Activated CD8-positive, alpha-beta memory T cell treated with anti-CD3 and anti-CD28 coated beads, Interleukin-2, amount 10 ng/mL, durations not matched to agents 7 days and 5 days (primary cell): ENCODE measurements around the gene CSAD. TPM values are rescaled to one million over a fixed set of nuclear protein-coding genes. Genes with fewer than 3 reads are reported as not detected.
A peak's percentile ranks its signal among the peaks of the same experiment; 100 is the strongest.
"Not testable (repeated sequence)": the region's sequence is repeated elsewhere in the genome, so short reads cannot be mapped to it uniquely, and the experiment has no call there.

Experiments used
- ATAC-seq: fragments of 150-1000 bp; cut with Tn5 transposase; one replicate; pipeline ENCODE4 v1.10.0; 2021; ENCODE audit warnings: moderate library complexity
- CTCF ChIA-PET: fragments of 350-600 bp; sonication (Branson Sonifier 250); formaldehyde crosslinking; loops from one replicate; lab custom pipeline; 2021; ENCODE audit warnings: antibody characterized with exemption; lab: Charles Lee
- DNase-seq: peaks from one replicate; pipeline ENCODE4 v3.0.0-alpha.2; 2020
- H3K27ac Mint-ChIP-seq: one replicate; pipeline ENCODE4 v1.8.0; 2021; ENCODE audit warnings: mild to moderate bottlenecking, mixed read lengths
- H3K27me3 Mint-ChIP-seq: one replicate; pipeline ENCODE4 v1.8.0; 2021; ENCODE audit warnings: mixed read lengths
- H3K36me3 Mint-ChIP-seq: one replicate; pipeline ENCODE4 v1.8.0; 2021; ENCODE audit warnings: mild to moderate bottlenecking, mixed read lengths
- H3K4me1 Mint-ChIP-seq: one replicate; pipeline ENCODE4 v1.8.0; 2021; ENCODE audit warnings: mixed read lengths
- H3K4me3 Mint-ChIP-seq: one replicate; pipeline ENCODE4 v1.8.0; 2021; ENCODE audit warnings: mild to moderate bottlenecking, moderate library complexity, mixed read lengths
- H3K9me3 Mint-ChIP-seq: one replicate; pipeline ENCODE4 v1.8.0; 2022; ENCODE audit warnings: low read depth, mixed read lengths
- total RNA-seq, 2 experiments: library from RNA; stranded (reverse); gene quantifications; one replicate each; pipeline ENCODE4 v1.2.3, GENCODE V29; 2021

The CSAD gene
- total RNA-seq, 2 experiments from 2014 or later = 19.6 to 28.1 TPM

DNA sequence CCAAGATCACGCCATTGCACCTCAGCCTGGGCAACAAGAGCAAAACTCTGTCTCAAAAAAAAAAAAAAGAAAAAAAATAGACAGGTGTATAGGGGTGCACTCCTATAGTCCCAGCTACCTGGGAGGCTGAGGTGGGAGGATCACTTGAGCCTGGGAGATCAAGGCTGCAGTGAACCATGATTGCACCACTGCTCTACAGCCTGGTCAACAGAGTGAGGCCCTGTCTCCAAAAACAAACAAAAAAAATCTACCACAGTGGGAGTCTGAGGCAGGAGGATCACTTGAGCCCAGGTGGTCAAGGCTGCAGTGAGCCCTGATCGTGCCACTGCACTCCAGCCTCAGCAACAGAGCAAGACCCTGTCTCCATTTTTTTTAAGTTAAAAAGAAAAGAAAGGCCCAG is 17.7 kb downstream of the CSAD start:
- CTCF ChIA-PET = interaction anchor here (4.9 kb wide), 1 partner anchor 51 kb away, joined by 40 read pairs; no protein-coding TSS in a partner anchor
- H3K4me3 Mint-ChIP-seq, H3K27me3 Mint-ChIP-seq, H3K27ac Mint-ChIP-seq, H3K36me3 Mint-ChIP-seq, H3K9me3 Mint-ChIP-seq, ATAC-seq: not testable (repeated sequence)
- H3K4me1 Mint-ChIP-seq = peaks cover 13% of the 10 kb centered on the region
- DNase-seq = peak; percentile 3

- H3K27ac Mint-ChIP-seq = no peak overlapping the region
- ATAC-seq (no peak), DNase-seq (no peak)
- H3K4me3 Mint-ChIP-seq = no peak overlapping the region
- H3K4me1 Mint-ChIP-seq = peaks cover 16% of the 10 kb centered on the region
- CTCF ChIA-PET = interaction anchor here (0.9 to 6.2 kb wide), 18 partner anchors 11 to 162 kb away, joined by 3 to 63 read pairs (median 28); partner anchors contain the start of genes AAAS, CSAD, ESPL1 and ITGB7
- H3K9me3 Mint-ChIP-seq = no peaks in the 10 kb centered on the region
- H3K36me3 Mint-ChIP-seq = peaks cover 3% of the 10 kb centered on the region
- H3K27me3 Mint-ChIP-seq = no peaks in the 10 kb centered on the region
These were observed 19.4 kb downstream of the CSAD start for GRCh38 chr12:53161119-53161911.

- Mint-ChIP-seq H3K27ac (no peak overlapping the region), H3K4me3 (no peak overlapping the region), H3K27me3 (no peaks in the 10 kb centered on the region), H3K4me1 (peaks cover 17% of the 10 kb centered on the region), H3K9me3 (no peaks in the 10 kb centered on the region), H3K36me3 (peaks cover 3% of the 10 kb centered on the region)
- CTCF ChIA-PET = interaction anchor here (1.0 to 6.2 kb wide), 23 partner anchors 11 to 433 kb away, joined by 3 to 63 read pairs (median 21); partner anchors contain the start of genes AAAS, CSAD, ESPL1 and ITGB7
- no peak for ATAC-seq
- DNase-seq = no peak
These were observed 20.1 kb downstream of the CSAD start for GRCh38 chr12:53160673-53161072.

GRCh38 chr12:53160000-53160399 is 20.7 kb downstream of the CSAD start:
- Mint-ChIP-seq H3K27ac (no peak overlapping the region), H3K36me3 (peaks cover 3% of the 10 kb centered on the region), H3K4me3 (no peak overlapping the region), H3K4me1 (peaks cover 17% of the 10 kb centered on the region), H3K27me3 (no peaks in the 10 kb centered on the region), H3K9me3 (no peaks in the 10 kb centered on the region)
- DNase-seq = no peak
- CTCF ChIA-PET = interaction anchor here (0.8 to 6.2 kb wide), 49 partner anchors 12 to 434 kb away, joined by 3 to 63 read pairs (median 5); partner anchors contain the start of genes AAAS, CSAD, ESPL1 and IGFBP6
- ATAC-seq = no peak

DNA sequence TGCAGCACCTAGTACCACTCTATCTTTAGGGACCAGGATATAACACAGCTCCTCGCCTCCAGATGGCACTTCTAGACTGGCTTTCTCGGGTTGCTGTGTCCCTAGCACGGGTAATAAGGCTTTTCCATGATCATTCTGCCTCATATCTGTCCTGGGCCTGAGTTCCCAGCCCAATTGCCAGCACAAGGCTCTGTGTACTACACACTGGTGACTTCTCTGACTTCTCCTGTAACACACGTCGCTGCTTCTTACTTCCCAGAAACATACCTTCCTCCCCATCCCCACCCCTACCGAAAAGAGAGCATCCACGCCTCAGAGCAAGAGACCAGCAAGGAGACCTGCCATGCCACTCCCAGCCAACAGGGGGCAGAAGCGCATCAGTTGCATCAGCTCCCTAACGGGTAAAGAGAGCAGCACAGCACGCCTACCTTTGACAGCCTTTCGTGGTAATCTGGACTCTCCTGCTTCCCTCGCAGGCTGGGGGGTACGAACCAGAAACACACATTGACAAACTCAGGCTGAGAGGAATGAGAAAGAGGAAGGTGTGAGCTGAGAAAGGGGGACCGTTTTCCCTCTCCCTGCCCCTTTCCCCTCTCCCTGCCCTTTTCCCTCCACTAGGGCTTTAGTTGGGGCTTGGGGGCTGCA is 21.4 kb downstream of the CSAD start:
- ATAC-seq (peak; percentile 99), DNase-seq (peak; percentile 96)
- peaks cover 17% of the 10 kb centered on the region for H3K4me1 Mint-ChIP-seq
- no peaks in the 10 kb centered on the region for H3K27me3 Mint-ChIP-seq
- CTCF ChIA-PET = interaction anchor here (0.8 to 6.2 kb wide), 50 partner anchors 13 to 434 kb away, joined by 3 to 63 read pairs (median 4); partner anchors contain the start of genes AAAS, CSAD, ESPL1 and IGFBP6
- H3K9me3 Mint-ChIP-seq = no peaks in the 10 kb centered on the region
- H3K36me3 Mint-ChIP-seq = peaks cover under 1% of the 10 kb centered on the region
- H3K4me3 Mint-ChIP-seq = peak overlapping the region; percentile 4
- peak overlapping the region; percentile 72 for H3K27ac Mint-ChIP-seq

DNA sequence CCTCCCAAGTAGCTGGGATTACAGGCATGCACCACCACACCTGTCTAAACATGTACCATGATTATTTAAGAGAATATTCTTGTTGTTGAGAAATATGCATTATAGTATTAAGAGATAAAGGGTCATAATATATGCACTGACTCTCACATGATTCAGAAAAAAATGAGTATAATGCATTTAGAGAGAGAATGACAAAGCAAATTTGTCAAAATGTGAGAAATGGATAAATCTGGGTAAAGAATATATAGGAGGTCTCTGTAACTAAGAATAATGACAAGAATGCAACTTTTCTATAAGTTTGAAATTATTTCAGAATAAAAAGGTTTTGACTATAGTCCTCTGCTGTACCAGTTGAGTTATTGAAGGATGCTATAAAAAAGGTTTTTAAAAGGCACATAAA is 28.3 kb downstream of the CSAD start:
- CTCF ChIA-PET = no interaction called here
- Mint-ChIP-seq H3K4me1 (peaks cover 4% of the 10 kb centered on the region), H3K36me3 (no peaks in the 10 kb centered on the region), H3K27ac (no peak overlapping the region), H3K27me3 (peaks cover 3% of the 10 kb centered on the region), H3K4me3 (no peak overlapping the region), H3K9me3 (no peaks in the 10 kb centered on the region)
- no peak for DNase-seq
- ATAC-seq = no peak

DNA sequence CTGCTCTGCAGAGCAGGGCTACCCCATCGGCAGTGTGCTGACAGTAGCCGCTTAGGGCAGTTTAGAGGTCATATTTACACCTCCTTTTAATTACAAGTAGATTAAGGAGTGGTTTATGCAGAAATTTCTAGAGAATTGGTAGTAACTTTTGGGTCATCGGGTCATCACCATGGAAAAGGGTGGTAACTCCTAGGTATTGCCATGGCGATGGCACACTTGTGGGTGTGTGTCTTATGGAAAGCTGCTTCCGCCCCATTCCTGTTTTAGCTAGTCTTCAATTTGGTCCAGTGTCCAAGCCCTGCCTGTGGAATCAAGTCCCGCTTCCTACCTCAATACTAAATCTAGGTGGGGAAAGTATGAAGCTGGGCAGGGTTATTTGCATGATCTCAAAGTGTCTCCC is 29.7 kb downstream of the CSAD start:
- Mint-ChIP-seq H3K27me3 (peaks cover 3% of the 10 kb centered on the region), H3K4me1 (peaks cover 1% of the 10 kb centered on the region), H3K36me3 (no peaks in the 10 kb centered on the region), H3K27ac (no peak overlapping the region), H3K4me3 (no peak overlapping the region), H3K9me3 (no peaks in the 10 kb centered on the region)
- CTCF ChIA-PET = interaction anchor here (1.6 kb wide), 1 partner anchor 117 kb away, joined by 3 read pairs; the partner anchor contains the start of gene ESPL1
- ATAC-seq = no peak
- no peak for DNase-seq

DNA sequence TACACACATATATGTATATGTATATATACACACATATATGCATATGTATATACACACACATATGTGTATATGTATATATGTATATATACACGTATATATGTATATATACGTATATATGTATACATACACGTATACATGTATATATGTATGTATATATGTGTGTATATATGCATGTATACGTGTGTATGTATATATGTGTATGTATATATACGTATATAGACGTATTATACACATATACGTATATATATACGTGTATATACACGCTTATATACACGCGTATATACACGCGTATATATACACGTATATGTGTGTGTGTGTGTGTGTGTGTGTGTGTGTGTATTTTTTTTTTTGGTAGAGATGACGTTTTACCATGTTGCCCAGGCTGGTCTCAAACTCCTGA is 33.1 kb downstream of the CSAD start:
- Mint-ChIP-seq H3K4me1 (no peaks in the 10 kb centered on the region), H3K36me3 (no peaks in the 10 kb centered on the region), H3K27ac (no peak overlapping the region), H3K9me3 (no peaks in the 10 kb centered on the region), H3K4me3 (no peak overlapping the region), H3K27me3 (peaks cover 3% of the 10 kb centered on the region)
- CTCF ChIA-PET = interaction anchor here (1.8 kb wide), 1 partner anchor 82 kb away, joined by 4 read pairs; no protein-coding TSS in a partner anchor
- ATAC-seq (no peak), DNase-seq (no peak)

GRCh38 chr12:53147181-53147580 is 33.5 kb downstream of the CSAD start:
- DNase-seq (no peak), ATAC-seq (no peak)
- H3K27me3 Mint-ChIP-seq = peaks cover 3% of the 10 kb centered on the region
- H3K4me1 Mint-ChIP-seq = no peaks in the 10 kb centered on the region
- H3K36me3 Mint-ChIP-seq = no peaks in the 10 kb centered on the region
- no peak overlapping the region for H3K27ac Mint-ChIP-seq
- CTCF ChIA-PET = no interaction called here
- H3K9me3 Mint-ChIP-seq = no peaks in the 10 kb centered on the region
- no peak overlapping the region for H3K4me3 Mint-ChIP-seq

- CTCF ChIA-PET = interaction anchor here (0.9 to 1.5 kb wide), 4 partner anchors 14 to 176 kb away, joined by 3 to 4 read pairs (median 3); partner anchors contain the start of gene AAAS
- no peaks in the 10 kb centered on the region for H3K4me1 Mint-ChIP-seq
- no peaks in the 10 kb centered on the region for H3K9me3 Mint-ChIP-seq
- DNase-seq = no peak
- no peaks in the 10 kb centered on the region for H3K36me3 Mint-ChIP-seq
- no peaks in the 10 kb centered on the region for H3K27me3 Mint-ChIP-seq
- no peak overlapping the region for H3K4me3 Mint-ChIP-seq
- no peak overlapping the region for H3K27ac Mint-ChIP-seq
- no peak for ATAC-seq
These were observed 35.1 kb downstream of the CSAD start for GRCh38 chr12:53145383-53146260.

GRCh38 chr12:53143355-53143754 is 37.4 kb downstream of the CSAD start:
- CTCF ChIA-PET = no interaction called here
- no peaks in the 10 kb centered on the region for H3K4me1 Mint-ChIP-seq
- ATAC-seq = no peak
- H3K9me3 Mint-ChIP-seq = peaks cover 3% of the 10 kb centered on the region
- no peak overlapping the region for H3K27ac Mint-ChIP-seq
- peaks cover 5% of the 10 kb centered on the region for H3K36me3 Mint-ChIP-seq
- H3K27me3 Mint-ChIP-seq = no peaks in the 10 kb centered on the region
- H3K4me3 Mint-ChIP-seq = no peak overlapping the region
- no peak for DNase-seq

DNA sequence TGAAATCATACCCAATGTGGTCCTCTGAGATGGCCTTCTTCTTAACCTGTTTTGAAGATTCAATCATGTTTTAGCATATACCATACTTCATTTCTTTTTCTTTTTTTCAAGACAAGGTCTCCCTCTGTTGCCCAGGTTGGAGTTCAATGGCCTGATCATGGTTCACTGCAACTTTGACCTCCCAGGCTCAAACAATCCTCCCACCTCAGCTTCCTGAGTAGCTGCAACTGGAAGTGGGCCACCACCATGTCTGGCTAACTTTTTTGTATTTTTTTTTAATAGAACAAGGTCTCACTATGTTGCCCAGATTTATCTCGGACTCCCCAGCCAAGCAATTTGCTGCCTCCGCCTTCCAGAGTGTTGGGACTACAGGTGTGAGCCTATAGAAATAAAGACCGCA is 47.0 kb downstream of the CSAD start:
- no peak overlapping the region for H3K27ac Mint-ChIP-seq
- H3K4me1 Mint-ChIP-seq = no peaks in the 10 kb centered on the region
- CTCF ChIA-PET = interaction anchor here (0.7 to 1.8 kb wide), 3 partner anchors 31 to 341 kb away, joined by 3 read pairs; no protein-coding TSS in a partner anchor
- H3K9me3 Mint-ChIP-seq = peaks cover 8% of the 10 kb centered on the region
- H3K4me3 Mint-ChIP-seq = no peak overlapping the region
- ATAC-seq = no peak
- peaks cover 2% of the 10 kb centered on the region for H3K36me3 Mint-ChIP-seq
- no peak for DNase-seq
- peaks cover 2% of the 10 kb centered on the region for H3K27me3 Mint-ChIP-seq
